Activated T-cell treated with anti-CD3 and anti-CD28 coated beads, Interleukin-2, amount 50 U/mL, for 24 hours (primary cell): ENCODE measurements around the gene HOXC13.
A peak's percentile ranks its signal among the peaks of the same experiment; 100 is the strongest.

Source experiments
- DNase-seq: peaks from one replicate; pipeline ENCODE4 v3.0.0-alpha.2; 2020
- H3K27ac Mint-ChIP-seq: 2 replicates; pipeline ENCODE4 v1.8.0; 2020; ENCODE audit warnings: mild to moderate bottlenecking, mixed read lengths
- H3K27me3 Mint-ChIP-seq: 2 replicates; pipeline ENCODE4 v1.8.0; 2020; ENCODE audit warnings: mixed read lengths
- H3K36me3 Mint-ChIP-seq: 2 replicates; pipeline ENCODE4 v1.8.0; 2020; ENCODE audit warnings: low read depth, mixed read lengths
- H3K4me1 Mint-ChIP-seq: 2 replicates; pipeline ENCODE4 v1.8.0; 2020; ENCODE audit warnings: low read depth, mixed read lengths
- H3K4me3 Mint-ChIP-seq: 2 replicates; pipeline ENCODE4 v1.8.0; 2020; ENCODE audit warnings: mild to moderate bottlenecking, moderate library complexity, mixed read lengths
- H3K9me3 Mint-ChIP-seq: 2 replicates; pipeline ENCODE4 v1.8.0; 2020; ENCODE audit warnings: mixed read lengths

HOXC13 gene, protein sequence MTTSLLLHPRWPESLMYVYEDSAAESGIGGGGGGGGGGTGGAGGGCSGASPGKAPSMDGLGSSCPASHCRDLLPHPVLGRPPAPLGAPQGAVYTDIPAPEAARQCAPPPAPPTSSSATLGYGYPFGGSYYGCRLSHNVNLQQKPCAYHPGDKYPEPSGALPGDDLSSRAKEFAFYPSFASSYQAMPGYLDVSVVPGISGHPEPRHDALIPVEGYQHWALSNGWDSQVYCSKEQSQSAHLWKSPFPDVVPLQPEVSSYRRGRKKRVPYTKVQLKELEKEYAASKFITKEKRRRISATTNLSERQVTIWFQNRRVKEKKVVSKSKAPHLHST

DNA sequence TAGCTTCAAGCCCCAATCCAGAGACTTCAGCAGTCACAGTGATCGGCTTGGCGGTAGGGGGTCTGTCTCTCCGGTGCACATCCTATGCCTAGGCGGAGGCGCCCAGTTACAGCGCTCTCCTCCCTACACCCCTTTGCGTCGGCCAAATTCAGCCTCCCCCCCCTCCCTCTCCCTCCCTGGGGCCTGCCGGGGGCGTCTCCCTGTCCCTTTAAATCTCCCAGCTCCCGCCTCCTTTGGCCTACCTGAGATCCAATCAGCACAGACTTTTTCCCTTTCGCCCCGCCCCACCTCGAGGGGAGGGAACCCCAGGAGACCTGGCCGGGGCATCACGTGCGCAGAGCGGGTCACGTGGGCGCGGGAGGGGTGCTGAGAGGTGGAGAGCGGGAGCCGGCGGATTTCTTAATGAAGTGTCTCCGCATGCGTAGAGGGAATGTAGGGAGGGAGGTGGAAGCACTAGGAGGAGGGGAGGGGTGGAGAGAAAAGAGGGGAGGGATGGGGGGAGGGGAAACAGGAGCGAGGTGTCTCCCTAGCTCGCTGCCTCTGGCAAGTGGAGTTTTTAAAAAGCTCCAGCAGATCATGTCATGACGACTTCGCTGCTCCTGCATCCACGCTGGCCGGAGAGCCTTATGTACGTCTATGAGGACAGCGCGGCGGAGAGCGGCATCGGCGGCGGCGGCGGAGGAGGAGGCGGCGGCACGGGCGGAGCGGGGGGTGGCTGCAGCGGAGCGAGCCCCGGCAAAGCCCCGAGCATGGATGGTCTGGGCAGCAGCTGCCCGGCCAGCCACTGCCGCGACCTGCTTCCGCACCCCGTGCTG lies at the start of gene HOXC13:
TSS of gene HOXC13 (plus strand) at position 506 of the 815 bp plus-strand sequence. CDS start at position 582, 76 bp downstream.
- H3K4me1 Mint-ChIP-seq, result peaks cover 12% of the 10 kb centered on the region
- no peaks in the 10 kb centered on the region for H3K36me3 Mint-ChIP-seq
- no peak within 1 kb of the TSS for H3K27ac Mint-ChIP-seq
- DNase-seq, result peak; percentile 66
- H3K9me3 Mint-ChIP-seq, result no peaks in the 10 kb centered on the region
- no peak within 1 kb of the TSS for H3K4me3 Mint-ChIP-seq
- H3K27me3 Mint-ChIP-seq, result peaks cover 93% of the 10 kb centered on the region

DNA sequence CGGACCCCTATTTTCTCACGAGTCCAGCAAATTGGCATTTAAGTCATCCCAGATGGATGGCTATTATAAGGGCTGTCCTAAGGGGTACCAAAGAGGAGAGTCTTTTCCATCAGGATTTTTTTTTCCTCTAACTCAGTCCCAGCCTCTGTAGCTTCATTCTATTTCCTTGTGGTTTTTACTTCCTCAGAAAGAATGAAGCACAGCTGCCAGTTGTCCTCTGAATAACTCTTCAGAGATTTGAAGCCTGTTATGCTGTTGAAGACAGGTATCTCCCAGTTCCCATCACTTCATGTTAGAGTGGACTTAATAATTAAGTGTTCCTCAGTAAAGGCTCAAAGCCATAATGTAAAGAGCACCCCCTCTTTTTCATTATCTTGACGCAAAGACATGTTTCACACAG lies 48.5 kb upstream of the HOXC13 start:
- DNase-seq, result no peak
- H3K4me3 Mint-ChIP-seq, result no peak overlapping the region
- no peaks in the 10 kb centered on the region for H3K4me1 Mint-ChIP-seq
- peaks cover 61% of the 10 kb centered on the region for H3K27me3 Mint-ChIP-seq
- H3K36me3 Mint-ChIP-seq, result no peaks in the 10 kb centered on the region
- H3K9me3 Mint-ChIP-seq, result no peaks in the 10 kb centered on the region
- no peak overlapping the region for H3K27ac Mint-ChIP-seq

DNA sequence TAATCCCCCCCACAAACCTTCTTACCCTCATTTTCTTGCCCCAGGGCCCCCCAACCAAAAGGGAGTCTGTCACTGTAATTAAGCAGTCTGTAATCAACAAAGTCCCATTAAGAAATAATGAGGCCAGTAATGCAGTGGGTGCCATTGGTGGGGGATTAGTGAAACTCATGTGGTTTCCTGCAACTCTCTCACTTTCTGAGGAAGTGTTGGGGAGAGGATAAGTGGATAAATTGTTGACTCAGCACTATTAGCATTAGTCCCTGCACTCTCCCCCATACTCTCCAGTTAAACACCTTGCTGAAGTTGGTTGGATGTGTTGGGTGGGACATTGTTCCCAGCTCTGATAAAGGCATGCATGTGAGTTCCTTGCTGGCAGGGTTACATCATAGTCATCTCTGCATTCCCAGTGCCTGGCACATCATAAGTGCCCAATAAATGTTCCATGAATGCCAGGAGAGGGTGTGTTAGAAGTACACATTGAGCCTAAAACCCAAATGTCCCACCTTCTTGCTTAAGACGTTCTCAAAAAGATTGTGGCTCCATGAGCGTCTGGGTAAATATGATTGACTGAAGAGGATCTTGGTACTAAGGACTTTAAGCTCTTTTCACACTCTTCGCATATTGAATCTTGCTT lies 45.8 kb upstream of the HOXC13 start:
- Mint-ChIP-seq H3K27ac (no peak overlapping the region), H3K4me1 (no peaks in the 10 kb centered on the region), H3K36me3 (no peaks in the 10 kb centered on the region), H3K27me3 (peaks cover 80% of the 10 kb centered on the region), H3K9me3 (no peaks in the 10 kb centered on the region), H3K4me3 (no peak overlapping the region)
- DNase-seq, result no peak

DNA sequence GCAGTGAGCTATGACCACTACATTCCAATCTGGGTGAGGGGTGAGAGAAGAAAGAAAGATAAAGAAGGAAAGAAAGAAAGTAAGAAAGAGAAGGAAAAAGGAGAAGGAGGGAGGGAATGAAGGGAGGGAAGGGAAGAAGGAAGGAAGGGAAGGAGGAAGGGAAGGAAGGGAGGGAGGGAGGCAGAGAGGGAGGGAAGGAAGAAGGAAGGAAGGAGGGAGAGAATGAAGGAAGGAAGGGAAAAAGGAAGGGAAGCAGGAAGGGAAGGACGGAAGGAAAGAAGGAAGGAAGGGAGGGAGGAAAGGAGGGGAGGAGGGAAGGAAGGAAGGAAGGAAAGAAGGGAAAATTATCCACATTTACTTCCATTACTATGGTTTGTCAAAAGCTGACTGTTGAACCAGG lies 39.4 kb upstream of the HOXC13 start:
- Mint-ChIP-seq H3K27me3 (peaks cover 76% of the 10 kb centered on the region), H3K9me3 (no peaks in the 10 kb centered on the region), H3K36me3 (no peaks in the 10 kb centered on the region), H3K27ac (no peak overlapping the region), H3K4me1 (no peaks in the 10 kb centered on the region), H3K4me3 (no peak overlapping the region)
- no peak for DNase-seq

DNA sequence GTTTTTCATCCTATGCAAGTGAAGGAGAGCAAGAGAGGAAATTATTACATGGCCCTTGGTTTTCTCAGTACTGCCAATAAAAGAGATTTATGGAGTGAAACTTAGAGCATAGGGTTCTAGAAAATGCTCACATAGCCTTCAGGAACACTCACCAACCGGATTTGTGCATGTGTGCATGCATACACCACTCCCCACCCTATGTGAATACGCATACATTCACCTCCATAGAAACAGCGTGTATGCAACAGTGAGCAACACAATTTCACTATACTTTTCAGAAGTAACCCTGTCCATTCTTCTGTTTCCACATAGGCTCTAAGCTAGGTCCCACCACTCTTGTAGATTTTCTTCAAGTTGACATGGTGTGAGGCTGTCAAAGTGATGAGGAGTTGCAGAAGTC lies 31.5 kb upstream of the HOXC13 start:
- no peak overlapping the region for H3K27ac Mint-ChIP-seq
- DNase-seq, result no peak
- no peak overlapping the region for H3K4me3 Mint-ChIP-seq
- no peaks in the 10 kb centered on the region for H3K4me1 Mint-ChIP-seq
- no peaks in the 10 kb centered on the region for H3K36me3 Mint-ChIP-seq
- H3K9me3 Mint-ChIP-seq, result no peaks in the 10 kb centered on the region
- peaks cover 34% of the 10 kb centered on the region for H3K27me3 Mint-ChIP-seq

DNA sequence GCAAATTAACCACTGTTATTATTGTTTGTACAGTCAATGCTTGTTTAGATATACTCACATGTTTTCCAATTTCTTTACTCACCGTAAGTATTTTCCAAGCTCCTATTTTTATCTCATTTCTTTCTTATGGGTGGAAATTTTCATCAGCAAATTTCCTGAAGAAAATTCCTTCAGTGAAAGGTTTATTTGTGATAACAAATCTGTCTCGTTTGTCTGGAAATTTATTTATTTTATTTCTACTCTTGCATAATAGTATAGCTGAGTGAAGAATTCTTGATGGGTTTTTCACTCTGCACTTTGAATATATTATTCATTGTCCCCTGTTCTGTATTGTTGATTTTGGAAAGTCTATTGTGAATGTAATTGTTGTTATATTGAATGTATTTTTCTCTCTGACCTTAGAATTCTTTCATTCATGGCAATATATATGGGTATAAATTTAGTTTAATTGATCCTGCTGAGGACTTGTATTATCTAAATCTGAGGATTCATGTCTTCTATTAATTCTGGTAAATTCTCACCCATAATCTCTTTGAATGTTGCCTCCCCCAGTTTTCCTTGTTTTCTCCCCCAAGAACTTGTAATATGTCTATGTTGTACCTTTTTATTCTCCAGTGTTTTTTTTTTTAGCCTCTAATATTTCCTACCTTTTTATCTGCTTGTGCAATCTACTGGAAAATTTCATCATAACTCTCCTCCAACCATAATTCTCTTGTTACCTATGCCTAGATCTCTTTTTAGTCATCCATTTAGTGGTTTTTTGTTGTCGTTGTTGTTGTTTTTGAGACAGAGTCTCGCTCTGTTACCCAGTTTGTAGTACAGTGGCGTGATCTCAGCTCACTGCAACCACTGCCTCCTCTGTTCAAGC lies 21.6 kb upstream of the HOXC13 start:
- Mint-ChIP-seq H3K4me3 (no peak overlapping the region), H3K4me1 (no peaks in the 10 kb centered on the region), H3K27ac (no peak overlapping the region), H3K27me3 (peaks cover 69% of the 10 kb centered on the region), H3K9me3 (no peaks in the 10 kb centered on the region), H3K36me3 (no peaks in the 10 kb centered on the region)
- DNase-seq, result no peak

DNA sequence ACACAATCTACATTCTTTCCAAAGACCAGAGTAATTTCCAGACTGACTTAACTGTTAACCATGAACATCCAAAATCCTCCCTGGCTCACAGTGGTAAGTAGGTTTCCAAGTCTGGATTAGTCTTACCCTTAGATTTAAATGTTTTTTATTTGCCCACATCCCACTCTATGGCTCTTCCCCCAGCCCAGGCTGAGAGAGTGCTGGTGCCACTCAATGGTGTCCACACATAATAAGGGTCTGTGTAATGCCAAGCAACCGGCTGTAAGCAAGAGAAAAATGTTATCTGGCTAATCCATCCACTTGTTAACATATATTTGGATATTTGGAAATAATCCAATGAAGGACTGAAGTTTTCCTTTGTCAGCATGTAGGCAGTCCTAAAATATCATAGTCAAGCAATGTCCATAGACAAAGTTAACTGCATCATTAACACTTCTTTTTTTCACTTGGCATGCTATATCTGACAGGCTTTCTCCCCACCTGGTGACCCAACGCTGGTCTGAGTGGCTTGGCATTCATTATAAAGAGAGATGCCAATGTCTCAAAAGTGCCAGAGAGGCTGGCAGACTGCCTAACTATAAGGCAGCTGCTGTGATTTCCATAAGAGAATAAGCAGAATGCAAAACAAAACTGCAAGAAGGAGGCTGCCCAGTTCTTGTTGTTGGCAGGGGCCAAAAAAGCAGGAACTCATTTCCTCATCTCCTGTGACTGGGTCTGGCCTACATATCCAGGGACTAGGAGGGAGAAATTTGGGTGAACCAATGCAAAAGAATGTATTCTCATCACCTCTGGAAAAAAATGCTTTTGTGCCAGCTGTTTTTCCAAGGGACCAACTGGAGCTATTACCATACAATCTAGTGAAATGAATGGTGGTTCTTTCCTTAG lies 13.9 kb upstream of the HOXC13 start:
- Mint-ChIP-seq H3K4me1 (no peaks in the 10 kb centered on the region), H3K27ac (no peak overlapping the region), H3K27me3 (peaks cover 92% of the 10 kb centered on the region), H3K4me3 (no peak overlapping the region), H3K9me3 (no peaks in the 10 kb centered on the region), H3K36me3 (no peaks in the 10 kb centered on the region)
- DNase-seq, result no peak

DNA sequence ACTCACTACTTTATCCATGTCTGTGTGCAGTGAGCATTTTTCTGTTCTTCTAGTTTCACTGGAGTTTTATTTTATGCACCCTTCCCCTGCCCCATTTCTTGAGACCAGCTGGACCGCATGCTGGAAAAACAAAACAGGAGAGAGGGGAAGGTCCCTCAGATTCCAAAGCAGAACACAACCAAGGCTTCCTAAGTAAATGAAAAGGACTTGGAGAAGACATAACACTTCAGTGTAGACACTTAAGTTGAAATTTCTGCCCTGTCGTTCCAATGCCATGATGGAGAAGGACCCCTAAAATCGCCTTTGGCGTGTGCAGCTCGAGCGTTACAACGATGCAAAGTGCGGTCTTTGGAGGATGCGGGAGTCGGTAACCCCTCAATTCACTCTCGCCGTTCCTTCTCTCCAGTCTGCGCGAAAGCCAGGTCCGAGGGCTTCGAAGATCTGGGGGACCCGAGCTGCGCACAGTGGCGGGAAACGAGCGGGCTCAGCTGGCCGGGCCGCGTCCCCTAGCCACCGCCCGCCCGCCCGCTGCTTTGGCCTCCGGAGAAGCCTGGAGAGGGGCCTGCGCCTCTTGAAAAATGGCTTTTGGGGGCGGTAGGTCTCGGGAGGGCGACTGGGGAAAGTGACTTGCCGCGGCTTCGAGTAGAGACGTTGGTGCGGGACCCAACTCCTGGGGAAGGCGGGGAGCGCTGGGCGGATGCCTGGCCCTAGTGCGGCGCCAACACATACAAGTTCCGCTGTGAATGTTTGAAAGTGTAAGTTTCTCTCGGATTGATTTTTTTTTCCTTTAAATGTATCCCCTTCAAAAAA lies 11.2 kb upstream of the HOXC13 start:
- Mint-ChIP-seq H3K4me1 (no peaks in the 10 kb centered on the region), H3K27me3 (peaks cover 94% of the 10 kb centered on the region), H3K4me3 (no peak overlapping the region), H3K27ac (no peak overlapping the region), H3K9me3 (no peaks in the 10 kb centered on the region), H3K36me3 (no peaks in the 10 kb centered on the region)
- no peak for DNase-seq

DNA sequence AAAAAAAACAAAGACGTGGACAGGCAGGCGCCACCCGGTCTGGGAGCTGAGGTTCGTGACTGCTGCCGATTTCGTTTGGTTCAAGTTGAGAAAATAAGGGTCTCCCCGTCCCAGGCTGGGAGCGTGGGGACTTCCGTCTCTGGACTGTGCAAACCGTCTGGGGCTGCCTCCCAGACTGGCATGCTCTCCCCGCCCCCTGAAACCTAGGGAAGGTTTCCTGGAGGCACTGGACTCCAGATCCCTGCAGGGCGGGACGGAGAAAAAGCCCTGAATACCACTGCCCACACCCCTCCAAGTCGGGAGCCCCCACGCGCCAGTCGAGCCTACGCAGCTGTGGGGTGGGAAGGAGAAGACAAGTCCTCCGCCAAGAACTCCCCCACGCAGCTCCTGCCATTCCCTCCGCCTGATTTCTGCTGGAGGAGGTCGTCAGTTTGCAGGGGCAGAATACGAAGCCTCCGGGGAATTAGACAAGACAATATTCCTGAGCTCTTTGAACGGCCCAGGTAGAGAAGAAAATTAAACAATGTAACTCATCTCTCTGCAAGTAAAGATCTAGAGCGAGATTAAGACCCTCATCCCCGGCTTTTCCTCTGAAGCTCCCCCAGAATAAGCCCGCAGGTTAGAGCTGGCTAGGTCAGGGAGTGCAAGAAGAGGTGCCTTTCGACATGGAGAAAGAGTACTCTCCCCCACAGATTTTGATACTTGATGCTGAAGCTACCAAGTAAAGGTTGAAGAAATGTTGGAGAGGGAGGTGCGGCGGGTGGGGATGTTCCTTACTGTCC lies 10.4 kb upstream of the HOXC13 start:
- no peaks in the 10 kb centered on the region for H3K36me3 Mint-ChIP-seq
- H3K9me3 Mint-ChIP-seq, result no peaks in the 10 kb centered on the region
- peaks cover 95% of the 10 kb centered on the region for H3K27me3 Mint-ChIP-seq
- H3K4me1 Mint-ChIP-seq, result no peaks in the 10 kb centered on the region
- no peak overlapping the region for H3K27ac Mint-ChIP-seq
- H3K4me3 Mint-ChIP-seq, result no peak overlapping the region
- no peak for DNase-seq

DNA sequence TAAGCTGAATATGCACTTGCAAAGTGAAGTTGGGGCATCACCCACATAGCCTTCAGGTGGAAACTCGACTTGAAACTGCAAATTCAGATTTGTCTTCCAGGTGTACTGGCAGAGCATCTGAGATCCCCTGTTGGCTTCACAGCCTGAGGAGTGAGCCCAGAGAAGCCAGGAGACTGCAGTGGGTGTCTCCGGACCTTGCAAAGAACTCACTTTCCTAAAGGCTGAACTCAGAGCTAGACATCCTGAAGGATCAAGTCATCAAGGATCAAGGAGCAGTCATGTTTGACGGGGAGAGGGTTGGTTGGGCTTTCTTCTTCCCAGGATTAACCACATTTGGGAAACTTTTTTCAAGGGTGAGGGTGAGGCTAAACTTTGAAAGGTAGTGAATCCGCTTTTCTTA lies 9.1 kb upstream of the HOXC13 start:
- Mint-ChIP-seq H3K4me1 (no peaks in the 10 kb centered on the region), H3K9me3 (no peaks in the 10 kb centered on the region), H3K27ac (no peak overlapping the region), H3K36me3 (no peaks in the 10 kb centered on the region), H3K4me3 (no peak overlapping the region), H3K27me3 (peaks cover 95% of the 10 kb centered on the region)
- DNase-seq, result no peak

DNA sequence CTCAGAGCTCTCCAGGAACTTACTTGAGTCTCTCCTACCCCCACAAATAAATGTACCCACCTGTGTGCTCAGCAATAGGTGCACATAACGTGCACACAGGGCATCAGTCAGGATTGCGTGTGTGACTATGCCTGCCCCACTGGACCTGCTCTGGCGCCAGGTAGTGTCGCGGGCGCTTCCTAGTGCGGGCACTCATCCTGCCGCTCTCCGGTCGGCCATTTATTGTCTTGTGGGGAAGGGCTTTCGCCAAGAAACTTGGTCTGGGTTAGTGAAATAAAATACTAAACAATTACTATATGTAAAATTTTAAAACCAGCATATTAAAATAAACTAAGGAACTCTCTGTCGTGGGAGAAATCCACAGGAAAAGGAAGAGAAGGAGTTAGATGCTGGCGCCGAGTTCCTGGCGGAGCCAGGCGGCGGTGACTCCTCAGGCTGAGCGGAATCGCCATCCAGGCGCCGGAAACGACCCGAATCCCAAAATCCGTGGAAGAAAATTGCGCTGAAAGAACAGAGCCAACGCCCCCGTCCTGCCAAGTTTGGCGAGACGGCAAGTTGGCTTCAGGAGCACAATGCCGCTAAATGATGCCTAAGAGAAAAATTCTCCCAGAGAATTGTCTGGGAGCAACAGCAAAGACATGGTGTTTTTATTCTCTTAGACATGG lies 7.9 kb upstream of the HOXC13 start:
- H3K27me3 Mint-ChIP-seq, result peaks cover 94% of the 10 kb centered on the region
- DNase-seq, result no peak
- H3K27ac Mint-ChIP-seq, result no peak overlapping the region
- peaks cover 4% of the 10 kb centered on the region for H3K4me1 Mint-ChIP-seq
- no peaks in the 10 kb centered on the region for H3K9me3 Mint-ChIP-seq
- H3K4me3 Mint-ChIP-seq, result no peak overlapping the region
- H3K36me3 Mint-ChIP-seq, result no peaks in the 10 kb centered on the region
